Stimulated activated CD4-positive, alpha-beta T cell treated with anti-CD3 and anti-CD28 coated beads, TNF-alpha, amount 100 ng/mL, for 1 hour (primary cell): ENCODE data around the gene TBCD.
"Not testable (repeated sequence)": the region's sequence is repeated elsewhere in the genome, so short reads cannot be mapped to it uniquely, and the experiment has no call there.

Experiments used
- DNase-seq, 3 donors: peaks; one replicate each; pipeline ENCODE4 v3.0.0-alpha.2; 2020; ENCODE audit warnings: low read depth in 3 of 3, low spot score in 1 of 3

The TBCD gene

DNA sequence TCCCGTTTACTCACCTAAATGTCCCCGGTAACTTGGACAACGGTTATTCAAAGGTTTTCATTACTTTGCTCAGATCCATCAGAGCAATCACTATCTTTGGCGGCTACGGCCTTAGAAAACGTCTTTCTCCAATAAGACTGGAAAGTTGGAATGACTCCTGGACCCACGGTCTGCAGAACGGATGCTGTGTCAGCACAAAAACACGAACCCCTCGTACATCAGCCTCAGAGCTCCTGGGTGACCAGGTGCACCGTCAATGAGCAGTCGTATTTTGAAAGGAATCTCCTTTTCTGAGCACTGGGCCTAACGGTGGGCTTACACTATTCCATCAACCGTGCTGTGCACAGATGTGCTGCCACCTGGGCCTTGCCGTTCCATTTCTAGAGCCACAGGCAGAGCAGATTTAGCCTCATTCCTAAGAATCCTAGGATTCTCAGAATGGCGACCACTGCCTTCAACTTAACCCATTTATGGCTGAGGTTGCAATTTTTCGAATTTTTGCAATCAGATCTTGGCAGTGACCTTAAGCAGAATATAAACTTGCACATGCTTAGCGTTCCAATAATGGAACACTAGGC lies 198.7 kb downstream of the TBCD start:
- DNase-seq = no peak

DNA sequence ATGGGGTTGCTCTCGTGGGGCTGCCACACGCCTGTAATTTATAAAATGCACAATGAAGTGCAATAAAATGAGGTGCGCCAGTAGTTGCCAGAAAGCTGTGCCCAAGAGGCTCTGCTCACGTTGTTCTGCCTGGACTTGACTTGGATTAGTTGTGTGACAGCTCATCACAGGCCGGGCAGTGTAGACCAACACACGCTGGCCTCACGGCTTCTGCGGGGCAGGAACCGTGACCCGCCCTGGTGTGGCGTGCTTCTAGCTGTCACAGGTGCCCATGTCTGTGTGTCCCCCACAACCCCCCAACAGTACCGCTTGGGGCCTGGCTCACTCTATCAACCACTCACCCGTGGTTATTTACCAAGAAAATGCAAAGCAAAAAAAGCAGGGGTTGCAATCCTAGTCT lies 200.2 kb downstream of the TBCD start:
- no peak for DNase-seq

DNA sequence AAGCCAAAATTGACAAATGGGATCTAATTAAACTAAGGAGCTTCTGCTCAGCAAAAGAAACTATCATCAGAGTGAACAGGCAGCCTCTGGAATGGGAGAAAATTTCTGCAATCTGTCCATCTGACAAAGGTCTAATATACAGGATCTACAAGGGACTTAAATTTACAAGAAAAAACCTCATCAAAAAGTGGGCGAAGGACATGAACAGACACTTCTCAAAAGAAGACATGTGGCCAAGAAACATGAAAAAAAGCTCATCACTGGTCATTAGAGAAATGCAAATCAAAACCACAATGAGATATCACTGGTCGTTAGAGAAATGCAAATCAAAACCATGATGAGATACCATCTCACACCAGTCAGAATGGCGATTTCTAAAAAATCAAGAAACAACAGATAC lies 203.2 kb downstream of the TBCD start:
- DNase-seq = not testable (repeated sequence)

DNA sequence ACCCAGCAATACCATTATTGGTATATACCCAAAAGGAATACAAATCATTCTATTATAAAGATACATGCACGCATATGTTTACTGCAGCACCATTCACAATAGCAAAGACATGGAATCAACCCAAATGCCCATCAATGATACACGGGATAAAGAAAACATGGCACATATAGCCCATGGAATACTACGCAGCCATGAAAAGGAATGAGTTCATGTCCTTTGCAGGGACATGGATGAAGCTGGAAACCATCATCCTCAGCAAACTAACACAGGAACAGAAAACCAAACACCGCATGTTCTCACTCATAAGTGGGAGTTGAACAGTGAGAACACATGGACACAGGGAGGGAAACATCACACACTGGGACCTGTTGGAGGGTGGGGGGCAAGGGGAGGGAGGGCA lies 203.8 kb downstream of the TBCD start:
- not testable (repeated sequence) for DNase-seq

DNA sequence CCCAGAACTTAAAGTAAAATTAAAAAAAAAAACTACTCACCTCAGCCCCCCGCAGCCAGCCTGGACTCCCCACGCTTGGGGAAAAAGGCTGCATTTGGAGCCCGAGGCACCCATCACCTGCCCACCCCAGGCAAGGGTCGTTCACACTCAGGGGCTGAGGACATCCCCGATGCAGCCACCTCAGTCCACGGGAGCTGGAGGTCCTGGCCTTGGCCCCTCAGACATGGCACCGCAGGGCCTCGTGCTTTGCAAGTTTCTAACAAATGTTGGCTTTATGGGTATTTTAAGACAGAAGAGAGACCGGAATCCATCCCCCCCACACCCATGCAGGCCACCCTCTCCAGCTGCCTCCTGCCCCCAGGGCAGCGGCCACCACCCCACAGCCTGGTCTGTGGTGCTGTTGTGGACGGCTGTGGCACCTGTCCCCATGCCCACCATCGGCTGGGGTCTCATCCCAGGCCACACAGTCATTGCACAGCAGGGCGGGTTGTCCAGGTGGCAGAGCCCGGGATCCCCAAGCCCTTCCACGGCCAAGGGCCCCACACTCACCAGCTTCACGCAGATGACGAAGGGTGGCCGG lies 204.4 kb downstream of the TBCD start:
- no peak for DNase-seq

DNA sequence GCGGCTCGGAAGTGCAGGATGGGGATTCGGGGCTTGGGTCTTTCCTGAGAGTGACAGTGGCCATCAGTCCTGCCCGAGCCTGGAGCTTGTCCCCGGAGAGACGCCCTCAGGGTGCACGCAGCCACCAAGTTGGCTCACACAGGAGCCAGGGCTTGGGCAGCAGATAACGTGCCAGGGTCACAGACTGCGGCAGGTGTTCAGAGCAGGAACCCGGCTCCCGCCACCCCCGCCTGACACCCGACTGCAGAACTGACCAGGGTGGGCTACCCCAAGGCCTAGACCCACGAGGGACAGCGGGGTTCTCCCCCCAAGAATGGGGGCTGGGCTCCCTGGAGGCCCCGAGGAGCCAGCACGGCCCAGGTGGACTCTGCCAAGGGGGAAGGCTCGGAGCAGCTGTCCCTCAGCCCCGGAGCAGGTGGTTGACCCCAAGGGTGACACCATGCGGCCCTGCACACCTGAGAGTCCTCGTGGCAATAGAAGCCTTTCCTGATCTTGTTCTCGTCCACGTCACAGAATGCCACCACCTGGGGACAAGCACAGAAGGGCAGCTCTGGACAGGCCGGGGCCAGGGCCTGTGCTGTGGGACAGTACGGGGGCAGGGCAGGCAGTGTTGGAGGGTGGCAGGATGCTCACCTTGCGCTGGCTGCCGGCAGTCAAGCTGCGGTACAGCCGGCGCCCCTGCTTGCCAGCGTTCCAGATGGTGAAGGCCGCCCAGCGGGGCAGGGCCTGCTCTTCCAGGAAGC lies 205.0 kb downstream of the TBCD start:
- DNase-seq = no peak

DNA sequence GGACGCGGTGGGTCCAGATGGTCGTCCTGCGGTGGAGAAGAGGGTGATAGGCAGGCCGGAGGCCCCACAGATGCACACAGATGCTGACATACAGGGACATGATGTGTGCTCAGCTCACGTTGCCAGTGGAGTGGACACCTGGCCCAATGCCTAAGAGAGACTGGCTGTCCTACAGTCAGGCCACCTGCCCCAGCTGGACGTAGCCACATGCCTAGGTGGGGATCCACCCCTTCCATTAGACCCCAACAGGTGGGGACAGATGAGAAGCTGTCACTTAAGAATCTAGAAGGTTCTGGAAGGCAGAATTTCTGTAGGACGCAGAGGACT lies 205.6 kb downstream of the TBCD start:
- DNase-seq = no peak

DNA sequence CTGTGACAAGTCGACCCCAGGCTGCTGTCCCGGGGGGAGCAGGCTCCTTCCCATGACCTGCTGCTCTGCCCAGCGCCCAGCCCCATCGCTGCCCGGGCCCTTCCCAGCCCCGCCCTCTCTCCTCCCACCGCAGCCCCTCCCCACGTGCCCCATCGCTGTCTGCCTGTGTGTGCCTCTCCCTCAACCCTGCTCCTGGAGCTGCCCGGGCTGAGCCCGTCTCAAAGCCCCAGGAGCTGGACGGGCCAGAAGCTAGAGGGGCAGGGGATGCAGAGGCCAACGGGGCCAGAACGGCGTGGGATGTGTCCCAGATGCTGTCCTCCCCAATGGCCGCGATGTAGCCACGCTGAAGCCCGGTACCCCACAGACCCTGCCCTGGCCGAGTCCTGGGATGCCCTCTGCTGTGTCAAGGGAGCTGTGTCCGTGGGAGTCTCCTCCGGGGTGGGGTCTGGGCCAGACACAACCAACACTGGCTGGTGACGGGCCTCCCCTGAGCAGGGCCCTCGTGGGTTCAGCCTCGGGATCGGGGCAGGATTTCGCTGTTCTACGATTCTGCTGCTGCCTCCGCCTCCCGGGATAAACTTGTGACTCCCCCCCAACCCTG lies 206.2 kb downstream of the TBCD start:
- DNase-seq = no peak

DNA sequence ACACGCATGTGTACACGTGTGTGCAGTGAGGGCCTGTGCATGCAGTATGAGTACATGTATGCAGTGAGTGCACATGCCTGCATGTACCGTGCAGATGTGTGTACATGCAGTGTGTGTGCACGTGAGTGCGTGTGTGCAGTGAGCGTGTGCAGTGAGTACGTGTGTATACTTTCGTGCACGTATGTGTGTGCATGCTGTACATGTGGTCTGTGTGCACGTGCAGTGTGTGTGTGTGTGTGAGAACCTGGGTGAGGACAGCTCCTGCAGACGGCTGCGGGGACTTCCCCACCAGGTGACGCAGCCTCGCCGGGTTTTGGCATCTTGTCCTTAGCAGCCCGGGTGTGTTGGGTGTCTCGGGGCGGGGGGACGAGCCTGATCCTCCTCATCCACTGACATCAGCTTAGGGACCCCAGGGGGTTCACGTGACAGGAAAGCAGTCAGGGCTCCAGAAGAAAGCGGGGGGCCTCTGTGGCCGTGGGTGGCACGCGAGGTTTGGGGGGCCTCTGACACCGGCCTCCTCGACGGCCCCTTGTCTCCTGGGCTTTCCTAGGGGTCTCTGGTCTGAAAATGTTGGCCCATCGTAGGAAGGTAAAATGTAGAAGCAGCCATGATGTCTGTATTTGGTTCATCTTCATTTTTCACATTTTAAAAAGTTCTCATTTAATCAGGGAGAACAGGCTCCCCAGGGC lies 207.5 kb downstream of the TBCD start:
- DNase-seq = no peak

DNA sequence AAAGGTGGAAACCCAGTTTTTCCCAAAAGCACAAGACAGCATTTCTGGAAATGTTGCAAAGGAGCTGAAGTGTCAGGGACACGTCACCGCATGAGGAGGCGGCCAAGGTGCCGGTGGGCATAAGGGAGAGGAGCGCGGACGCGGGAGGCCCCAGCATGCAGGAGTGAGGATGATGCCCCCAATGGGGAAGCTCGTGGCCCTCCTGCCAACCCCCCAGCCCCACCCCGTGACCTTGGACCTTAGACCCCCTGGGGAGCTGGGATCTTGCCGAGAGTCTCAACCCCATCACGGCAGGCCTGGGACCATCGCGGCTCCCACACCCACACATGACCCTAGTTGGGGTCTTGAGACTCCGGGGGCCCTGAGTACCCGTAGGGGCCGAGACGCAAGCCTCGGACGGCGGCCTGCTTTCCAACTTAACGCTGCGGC lies 208.1 kb downstream of the TBCD start:
- no peak for DNase-seq

DNA sequence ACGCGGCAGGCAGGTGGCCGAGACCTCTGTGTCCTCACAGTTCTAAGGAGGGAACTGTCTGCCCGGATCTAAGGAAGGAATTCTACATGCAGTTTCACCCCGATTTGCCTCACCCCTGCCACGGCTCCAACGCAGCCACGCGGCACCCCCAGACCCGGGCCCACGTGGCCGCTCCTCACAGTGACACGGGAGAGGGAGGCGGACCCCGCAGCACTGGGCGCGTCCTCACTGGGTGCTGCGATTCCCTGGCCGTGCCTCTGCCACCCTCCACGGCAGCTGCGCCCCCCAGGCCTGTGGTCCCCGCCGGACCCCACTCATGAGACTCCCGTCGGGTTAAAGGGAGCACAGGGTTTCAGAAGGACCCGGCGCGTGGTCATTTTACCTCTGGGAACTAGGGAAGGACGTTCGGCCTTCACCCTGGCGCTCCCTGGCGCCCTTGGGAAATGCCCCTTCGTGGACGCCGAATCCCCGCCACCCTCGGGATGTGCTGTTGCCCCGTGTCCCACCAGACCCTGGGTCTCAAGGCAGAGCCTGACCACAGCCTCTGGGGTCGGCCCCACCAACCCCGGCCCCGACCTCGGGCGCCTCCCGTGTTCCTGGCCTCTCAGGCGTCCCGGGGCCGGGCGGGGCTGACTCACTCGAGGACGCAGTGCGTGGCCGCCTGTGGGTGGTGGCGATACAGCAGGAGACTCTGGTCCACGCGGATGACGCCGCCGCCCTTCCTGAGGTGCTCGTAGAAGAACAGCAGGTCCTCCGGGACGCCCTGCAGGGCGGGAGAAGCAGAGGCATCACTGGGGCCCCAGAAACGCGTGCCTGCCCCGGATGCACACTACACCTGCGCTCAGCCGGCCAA lies 208.8 kb downstream of the TBCD start:
- no peak for DNase-seq

DNA sequence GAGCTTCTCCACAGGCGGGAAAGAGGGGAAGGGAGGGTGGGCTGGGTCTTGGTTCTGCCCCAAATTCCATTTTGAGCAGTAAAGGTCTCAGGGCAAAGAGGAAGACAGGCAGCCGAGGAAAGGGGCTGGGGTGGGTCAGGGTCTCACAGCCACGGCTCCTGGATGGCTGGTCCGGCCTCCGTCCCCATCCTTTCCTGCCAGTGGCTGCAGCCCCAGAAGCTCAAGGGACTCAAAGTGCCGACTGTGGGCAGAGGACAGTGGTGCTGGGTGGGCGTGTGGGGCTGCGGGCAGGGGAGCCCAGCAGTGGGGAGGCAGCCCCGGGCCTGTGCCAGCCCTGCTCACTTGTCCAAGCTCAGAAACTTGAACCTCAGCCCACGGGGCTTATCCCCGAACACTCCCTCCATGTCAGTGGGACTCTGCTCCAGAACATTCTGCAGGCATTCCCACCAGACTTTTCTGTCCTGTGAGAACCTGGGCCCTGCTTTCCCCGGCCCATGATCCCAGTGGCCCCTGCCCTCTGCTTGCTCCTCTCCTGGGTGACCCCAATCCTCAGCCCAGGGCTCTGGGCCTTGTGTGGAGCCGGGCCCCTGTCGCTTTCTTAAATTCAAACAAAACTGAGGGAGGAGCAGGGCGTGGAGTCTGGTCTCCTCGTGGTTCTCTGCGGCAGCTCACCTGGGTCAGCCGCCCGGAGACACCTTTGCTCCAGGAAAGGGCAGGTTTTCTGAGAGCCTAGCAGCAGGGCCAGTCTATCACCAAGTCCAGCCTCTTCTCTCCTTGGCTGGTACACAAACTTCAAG lies 209.7 kb downstream of the TBCD start:
- DNase-seq = no peak

DNA sequence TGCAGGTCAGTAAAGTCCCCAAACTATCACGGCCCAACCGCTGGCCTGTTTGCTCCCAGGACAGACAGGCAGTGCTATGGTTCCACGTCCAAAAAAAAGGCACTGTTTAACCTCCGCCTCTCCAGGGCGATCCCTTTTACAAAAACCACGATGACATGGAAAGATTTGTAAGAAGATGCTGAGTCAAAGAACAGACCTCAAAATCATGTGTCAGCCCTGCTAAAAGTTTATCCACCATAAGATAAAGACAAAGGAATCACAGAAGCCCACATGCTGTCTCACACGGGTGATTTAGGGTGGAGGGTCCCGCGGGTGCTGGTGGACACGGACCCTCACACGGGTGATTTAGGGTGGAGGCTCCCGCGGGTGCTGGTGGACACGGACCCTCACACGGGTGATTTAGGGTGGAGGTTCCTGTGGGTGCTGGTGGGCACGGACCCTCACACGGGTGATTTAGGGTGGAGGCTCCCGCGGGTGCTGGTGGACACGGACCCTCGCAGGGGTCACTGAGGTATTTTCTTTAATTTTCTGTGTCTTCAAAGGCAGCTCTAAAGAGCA lies 210.4 kb downstream of the TBCD start:
- DNase-seq = no peak

DNA sequence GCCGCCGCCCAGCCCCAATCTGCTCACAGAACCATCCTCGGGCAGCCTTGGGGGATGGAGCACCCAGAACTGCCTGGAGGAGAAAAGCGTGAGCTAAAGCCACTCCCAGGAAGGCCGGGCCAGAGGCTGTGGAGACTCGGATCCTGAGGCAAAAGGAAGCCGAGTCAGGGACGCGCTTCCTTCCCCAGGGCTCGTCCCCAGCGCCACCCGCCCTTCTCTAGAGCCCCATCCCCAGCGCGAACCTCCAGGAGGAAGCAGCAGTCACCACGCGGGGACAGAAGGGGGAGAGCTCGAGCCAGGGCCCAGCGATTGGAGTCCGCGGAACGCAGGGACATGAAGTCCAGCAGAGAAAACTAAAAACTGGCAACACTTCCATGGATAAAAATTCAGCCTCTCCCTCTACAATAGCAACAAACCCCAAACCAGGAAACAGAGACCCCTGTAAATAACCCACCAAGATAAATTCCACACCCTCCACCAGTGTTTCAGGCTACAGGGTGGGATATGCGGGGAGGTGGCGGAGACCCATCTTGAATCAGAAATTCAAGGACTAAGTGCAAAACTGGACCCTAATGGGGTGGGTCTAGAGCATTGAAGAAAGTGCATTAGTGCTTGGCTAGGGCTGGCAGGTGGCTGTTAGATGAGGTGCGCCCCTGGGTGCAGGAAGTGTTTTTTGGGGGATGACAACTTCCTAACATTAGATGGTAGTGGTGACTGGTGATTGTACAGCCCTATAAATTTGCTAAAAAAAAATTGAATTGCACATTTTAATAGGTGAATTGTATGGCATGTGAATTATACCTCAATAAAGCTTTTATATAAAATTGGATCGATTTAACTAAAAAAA lies 211.5 kb downstream of the TBCD start:
- DNase-seq = no peak

DNA sequence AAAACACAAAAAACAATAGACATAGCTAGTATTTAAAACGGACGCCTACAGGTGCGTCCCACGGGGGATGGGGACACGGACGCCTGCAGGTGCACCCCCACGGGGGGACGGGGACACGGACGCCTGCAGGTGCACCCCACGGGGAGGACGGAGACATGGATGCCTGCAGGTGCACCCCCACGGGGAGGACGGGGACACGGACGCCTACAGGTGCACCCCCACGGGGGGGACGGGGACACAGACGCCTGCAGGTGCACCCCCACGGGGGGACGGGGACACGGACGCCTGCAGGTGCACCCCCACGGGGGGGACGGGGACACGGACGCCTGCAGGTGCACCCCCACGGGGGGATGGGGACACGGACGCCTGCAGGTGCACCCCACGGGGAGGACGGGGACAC lies 212.6 kb downstream of the TBCD start:
- not testable (repeated sequence) for DNase-seq

DNA sequence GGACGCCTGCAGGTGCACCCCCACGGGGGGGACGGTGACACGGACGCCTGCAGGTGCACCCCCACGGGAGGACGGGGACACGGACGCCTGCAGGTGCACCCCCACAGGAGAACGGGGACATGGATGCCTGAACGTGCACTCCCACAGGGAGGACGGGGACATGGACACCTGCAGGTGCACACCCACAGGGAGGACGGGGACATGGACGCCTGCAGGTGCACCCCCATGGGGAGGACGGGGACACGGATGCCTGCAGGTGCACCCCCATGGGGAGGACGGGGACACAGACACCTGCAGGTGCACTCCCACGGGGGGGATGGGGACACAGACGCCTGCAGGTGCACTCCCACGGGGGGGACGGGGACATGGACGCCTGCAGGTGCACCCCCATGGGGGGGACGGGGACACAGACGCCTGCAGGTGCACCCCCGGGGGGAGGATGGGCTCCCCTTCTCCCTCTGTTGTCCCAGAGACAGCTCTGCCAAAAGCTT lies 213.0 kb downstream of the TBCD start:
- no peak for DNase-seq

DNA sequence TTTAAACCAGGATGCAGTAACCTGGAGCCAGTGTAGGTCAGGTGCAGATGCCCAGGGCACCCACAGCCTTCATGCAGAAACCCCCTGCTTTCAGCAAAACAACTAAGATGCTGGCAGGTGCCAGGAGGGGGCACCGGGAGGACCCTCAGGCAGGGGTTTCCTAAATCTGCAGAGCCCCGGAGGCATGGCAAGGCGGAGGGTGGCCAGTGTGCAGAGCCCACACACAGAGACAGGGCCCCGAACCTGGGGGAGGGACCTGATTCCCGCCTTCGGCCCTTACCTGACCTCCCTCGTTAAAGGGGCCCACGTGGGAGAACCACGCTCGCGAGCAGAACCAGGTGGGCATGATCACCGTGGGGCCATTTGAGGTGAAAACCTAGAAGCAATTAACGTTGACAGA lies 213.5 kb downstream of the TBCD start:
- DNase-seq = no peak

DNA sequence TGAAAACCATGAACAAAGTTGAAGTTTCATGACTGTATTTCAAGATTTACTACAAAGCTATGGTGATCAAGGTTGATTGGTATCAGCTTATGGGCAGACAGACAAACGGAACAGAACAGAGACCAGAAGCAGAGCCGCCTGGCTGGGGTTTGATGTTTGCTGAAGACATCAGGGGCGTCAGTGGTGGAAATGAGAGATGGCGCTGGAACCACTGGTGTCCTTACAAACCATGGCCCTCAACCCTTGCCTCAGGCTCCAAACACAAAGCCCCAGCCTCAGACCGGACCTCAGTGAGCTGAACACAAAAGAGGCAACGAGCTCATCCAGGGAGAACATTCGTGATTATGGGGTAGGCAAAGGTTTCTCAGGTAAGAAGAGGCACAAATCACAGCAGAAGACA lies 214.6 kb downstream of the TBCD start:
- no peak for DNase-seq
